HEK293T (cell line): Measurements from ENCODE around the gene RNASEH2A.
"Not testable (repeated sequence)": the region's sequence is repeated elsewhere in the genome, so short reads cannot be mapped to it uniquely, and the experiment has no call there.

Experiments used
- CTCF ChIA-PET: fragments of 350-600 bp; formaldehyde crosslinking; extraction: SDS; loops from one replicate; lab custom pipeline; 2021; ENCODE audit warnings: antibody characterized with exemption, inconsistent platforms; lab: Yijun Ruan, JAX
- POLR2A ChIA-PET: fragments of 350-600 bp; formaldehyde crosslinking; extraction: SDS; loops from one replicate; lab custom pipeline; 2020; ENCODE audit warnings: antibody characterized with exemption, inconsistent platforms; lab: Yijun Ruan, JAX
- DNase-seq: peaks from one replicate; pipeline ENCODE4 v3.0.0; 2012; ENCODE audit warnings: mixed read lengths; ENCODE audit errors: extremely low spot score
- ARNT ChIP-seq: fragments of 450-650 bp; IDR thresholded peaks from 2 replicates; pipeline ENCODE4 v1.6.1; 2017; ENCODE audit warnings: mild to moderate bottlenecking
- BHLHE40 ChIP-seq: fragments of 450-650 bp; IDR thresholded peaks from 2 replicates; pipeline ENCODE4 v1.6.1; 2016; ENCODE audit warnings: mild to moderate bottlenecking, moderate library complexity, borderline replicate concordance
- CTBP1 ChIP-seq: fragments of 450-650 bp; IDR thresholded peaks from 2 replicates; pipeline ENCODE4 v1.6.1; 2016; ENCODE audit warnings: borderline replicate concordance
- ELF4 ChIP-seq: fragments of 450-650 bp; IDR thresholded peaks from 2 replicates; pipeline ENCODE4 v1.6.1; 2017; ENCODE audit warnings: antibody characterized with exemption
- FOXA1 ChIP-seq: fragments of 450-650 bp; IDR thresholded peaks from 2 replicates; pipeline ENCODE4 v1.6.1; 2016; ENCODE audit warnings: mild to moderate bottlenecking
- FOXK2 ChIP-seq: fragments of 450-650 bp; IDR thresholded peaks from 2 replicates; pipeline ENCODE4 v1.6.1; 2016; ENCODE audit warnings: mild to moderate bottlenecking
- FOXM1 ChIP-seq: fragments of 450-650 bp; IDR thresholded peaks from 2 replicates; pipeline ENCODE4 v1.6.1; 2017; ENCODE audit warnings: mild to moderate bottlenecking, borderline replicate concordance
- HDGF ChIP-seq: fragments of 450-650 bp; IDR thresholded peaks from 2 replicates; pipeline ENCODE4 v1.6.1; 2017; ENCODE audit warnings: antibody characterized with exemption, borderline replicate concordance
- L3MBTL2 ChIP-seq: fragments of 450-650 bp; conservative IDR thresholded peaks from 2 replicates; pipeline ENCODE4 v1.6.1; 2016; ENCODE audit warnings: mild to moderate bottlenecking
- LEF1 ChIP-seq: fragments of 450-650 bp; IDR thresholded peaks from 2 replicates; pipeline ENCODE4 v1.6.1; 2017; ENCODE audit warnings: mild to moderate bottlenecking, borderline replicate concordance
- NFRKB ChIP-seq: fragments of 450-650 bp; IDR thresholded peaks from 2 replicates; pipeline ENCODE4 v1.6.1; 2016; ENCODE audit warnings: mild to moderate bottlenecking, moderate library complexity
- PKNOX1 ChIP-seq: fragments of 450-650 bp; IDR thresholded peaks from 2 replicates; pipeline ENCODE4 v1.6.1; 2016
- SP1 ChIP-seq: fragments of 450-650 bp; IDR thresholded peaks from 2 replicates; pipeline ENCODE4 v1.6.1; 2017
- SUZ12 ChIP-seq: fragments of 450-650 bp; IDR thresholded peaks from 2 replicates; pipeline ENCODE4 v1.6.1; 2016; ENCODE audit warnings: mild to moderate bottlenecking
- TARDBP ChIP-seq: fragments of 450-650 bp; IDR thresholded peaks from 2 replicates; pipeline ENCODE4 v1.6.1; 2016
- ZNF384 ChIP-seq: fragments of 450-650 bp; IDR thresholded peaks from 2 replicates; pipeline ENCODE4 v1.6.1; 2016

RNASEH2A gene

GRCh38 chr19:12842511-12842910 is 36.1 kb downstream of the RNASEH2A start:
- DNase-seq: no peak
- TF ChIP-seq FOXM1: no peak
- no peak for TF ChIP-seq ARNT
- TF ChIP-seq FOXA1: no peak
- TF ChIP-seq PKNOX1: no peak
- TF ChIP-seq L3MBTL2: no peak
- no peak for TF ChIP-seq SP1
- no peak for TF ChIP-seq ZNF384
- TF ChIP-seq LEF1: no peak
- no peak for TF ChIP-seq SUZ12
- TF ChIP-seq BHLHE40: no peak
- no peak for TF ChIP-seq TARDBP
- TF ChIP-seq ELF4: no peak
- no peak for TF ChIP-seq HDGF
- no peak for TF ChIP-seq NFRKB
- no peak for TF ChIP-seq FOXK2
- TF ChIP-seq CTBP1: no peak
- ChIA-PET CTCF (no interaction called here), POLR2A (no interaction called here)

GRCh38 chr19:12843328-12843727 is 36.9 kb downstream of the RNASEH2A start:
- no peak for TF ChIP-seq PKNOX1
- TF ChIP-seq FOXM1: no peak
- no peak for TF ChIP-seq L3MBTL2
- no peak for TF ChIP-seq ZNF384
- TF ChIP-seq FOXK2: no peak
- DNase-seq: no peak
- ChIA-PET CTCF (no interaction called here), POLR2A (no interaction called here)

- no peak for TF ChIP-seq L3MBTL2
- no peak for TF ChIP-seq TARDBP
- no peak for TF ChIP-seq NFRKB
- TF ChIP-seq ZNF384: no peak
- TF ChIP-seq BHLHE40: no peak
- TF ChIP-seq SP1: no peak
- no peak for TF ChIP-seq CTBP1
- TF ChIP-seq PKNOX1: no peak
- TF ChIP-seq SUZ12: no peak
- no peak for TF ChIP-seq LEF1
- TF ChIP-seq HDGF: no peak
- TF ChIP-seq FOXK2: no peak
- TF ChIP-seq FOXM1: no peak
- TF ChIP-seq ELF4: no peak
- no peak for TF ChIP-seq ARNT
- TF ChIP-seq FOXA1: no peak
- ChIA-PET CTCF (no interaction called here), POLR2A (no interaction called here)
- DNase-seq: no peak
These were observed 37.8 kb downstream of the RNASEH2A start for GRCh38 chr19:12843999-12844732.

- ChIA-PET CTCF (interaction anchor here (0.7 to 2.3 kb wide), 7 partner anchors 10 to 86 kb away, joined by 3 to 15 read pairs (median 3); partner anchors contain the start of gene RTBDN), POLR2A (interaction anchor here (1.5 to 1.6 kb wide), 2 partner anchors 41 to 80 kb away, joined by 3 to 4 read pairs; partner anchors contain the start of gene RNASEH2A)
- DNase-seq: not testable (repeated sequence)
These were observed 40.2 kb downstream of the RNASEH2A start for GRCh38 chr19:12846613-12847012.

- peak; percentile 89 for DNase-seq
- POLR2A ChIA-PET: interaction anchor here (0.9 to 1.6 kb wide), 6 partner anchors 34 to 81 kb away, joined by 3 to 4 read pairs (median 3); partner anchors contain the start of genes GCDH, PRDX2, RNASEH2A and THSD8
- TF ChIP-seq FOXA1: no peak
- TF ChIP-seq ARNT: no peak
- no peak for TF ChIP-seq BHLHE40
- no peak for TF ChIP-seq L3MBTL2
- no peak for TF ChIP-seq ZNF384
- TF ChIP-seq SUZ12: no peak
- no peak for TF ChIP-seq ELF4
- no peak for TF ChIP-seq SP1
- no peak for TF ChIP-seq LEF1
- TF ChIP-seq FOXK2: no peak
- TF ChIP-seq PKNOX1: no peak
- TF ChIP-seq FOXM1: no peak
- TF ChIP-seq HDGF: no peak
- no peak for TF ChIP-seq CTBP1
- TF ChIP-seq NFRKB: no peak
- TF ChIP-seq TARDBP: no peak
- CTCF ChIA-PET: interaction anchor here (0.5 to 2.3 kb wide), 22 partner anchors 10 to 247 kb away, joined by 3 to 15 read pairs (median 4); partner anchors contain the start of genes DNASE2 and RTBDN
These were observed 41.1 kb downstream of the RNASEH2A start for GRCh38 chr19:12847159-12848139.
